PC-9 (cell line): ENCODE results near the gene TPM2.

Source experiments
- CTCF ChIP-seq: fragments of 200-600 bp; sonication (generic); conservative IDR thresholded peaks from 2 replicates; pipeline ENCODE4 v1.6.1; 2017; ENCODE audit warnings: mixed run types, antibody characterized with exemption, mild to moderate bottlenecking, moderate library complexity
- EZH2 ChIP-seq: fragments of 200-600 bp; sonication (generic); IDR thresholded peaks from 2 replicates; pipeline ENCODE4 v1.8.0; 2017; ENCODE audit warnings: antibody characterized with exemption, low read depth

DNA sequence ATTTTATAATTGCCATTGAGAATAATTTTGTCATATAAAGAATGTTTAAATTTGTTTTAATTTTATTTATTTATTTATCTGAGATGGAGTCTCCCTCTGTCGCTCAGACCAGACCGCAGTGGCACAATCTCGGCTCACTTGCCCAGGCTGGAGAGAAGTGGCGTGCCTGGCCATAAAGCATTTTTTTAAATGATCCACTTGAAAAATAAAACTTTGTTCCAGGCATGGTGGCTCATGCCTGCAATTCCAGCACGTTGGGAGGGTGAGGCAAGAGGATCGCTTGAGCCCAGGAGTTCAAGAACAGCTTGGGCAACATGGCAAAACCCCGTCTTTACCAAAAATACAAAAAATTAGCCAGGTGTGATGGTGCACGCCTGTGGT is 36.9 kb downstream of the TPM2 start:
- TF ChIP-seq EZH2 (no peak), CTCF (no peak)
